SJSA1 (cell line): ENCODE data around the gene C20orf96. TPM values are rescaled to one million over a fixed set of nuclear protein-coding genes. Genes with fewer than 3 reads are reported as not detected.

Experiments used
- DNase-seq, 2 experiments: peaks; one replicate each; pipeline ENCODE4 v3.0.0-alpha.2; 2015 to 2020; ENCODE audit warnings: low spot score in 2 of 2, low read depth in 1 of 2
- H3K27ac ChIP-seq: fragments of 250-450 bp; sonication (Bioruptor Pico); 2 replicates; pipeline ENCODE4 v1.5.1; 2020; ENCODE audit warnings: mild to moderate bottlenecking, moderate library complexity
- H3K27me3 ChIP-seq: fragments of 250-450 bp; sonication (Bioruptor Pico); replicated peaks from 2 replicates; pipeline ENCODE4 v1.5.1; 2020; ENCODE audit warnings: mild to moderate bottlenecking, moderate library complexity
- H3K36me3 ChIP-seq: fragments of 250-450 bp; sonication (Bioruptor Pico); 2 replicates; pipeline ENCODE4 v1.5.1; 2020; ENCODE audit warnings: mild to moderate bottlenecking
- H3K4me1 ChIP-seq: fragments of 250-450 bp; sonication (Bioruptor Pico); replicated peaks from 2 replicates; pipeline ENCODE4 v1.6.1; 2021; ENCODE audit warnings: mild to moderate bottlenecking
- H3K4me3 ChIP-seq: fragments of 250-450 bp; sonication (Bioruptor Pico); 2 replicates; pipeline ENCODE4 v1.5.1; 2020; ENCODE audit warnings: mild to moderate bottlenecking
- H3K9me3 ChIP-seq: fragments of 250-450 bp; sonication (Bioruptor Pico); replicated peaks from 2 replicates; pipeline ENCODE4 v1.5.1; 2020; ENCODE audit warnings: mild to moderate bottlenecking
- total RNA-seq: library from RNA; depleted of rRNA; stranded (reverse); fragments of >200 nt; shearing (Covaris generic); gene quantifications from 2 replicates; pipeline ENCODE4 v1.2.3, GENCODE V29; 2014

Gene C20orf96
- total RNA-seq, 1 experiment from 2014 or later: 0.58 TPM

DNA sequence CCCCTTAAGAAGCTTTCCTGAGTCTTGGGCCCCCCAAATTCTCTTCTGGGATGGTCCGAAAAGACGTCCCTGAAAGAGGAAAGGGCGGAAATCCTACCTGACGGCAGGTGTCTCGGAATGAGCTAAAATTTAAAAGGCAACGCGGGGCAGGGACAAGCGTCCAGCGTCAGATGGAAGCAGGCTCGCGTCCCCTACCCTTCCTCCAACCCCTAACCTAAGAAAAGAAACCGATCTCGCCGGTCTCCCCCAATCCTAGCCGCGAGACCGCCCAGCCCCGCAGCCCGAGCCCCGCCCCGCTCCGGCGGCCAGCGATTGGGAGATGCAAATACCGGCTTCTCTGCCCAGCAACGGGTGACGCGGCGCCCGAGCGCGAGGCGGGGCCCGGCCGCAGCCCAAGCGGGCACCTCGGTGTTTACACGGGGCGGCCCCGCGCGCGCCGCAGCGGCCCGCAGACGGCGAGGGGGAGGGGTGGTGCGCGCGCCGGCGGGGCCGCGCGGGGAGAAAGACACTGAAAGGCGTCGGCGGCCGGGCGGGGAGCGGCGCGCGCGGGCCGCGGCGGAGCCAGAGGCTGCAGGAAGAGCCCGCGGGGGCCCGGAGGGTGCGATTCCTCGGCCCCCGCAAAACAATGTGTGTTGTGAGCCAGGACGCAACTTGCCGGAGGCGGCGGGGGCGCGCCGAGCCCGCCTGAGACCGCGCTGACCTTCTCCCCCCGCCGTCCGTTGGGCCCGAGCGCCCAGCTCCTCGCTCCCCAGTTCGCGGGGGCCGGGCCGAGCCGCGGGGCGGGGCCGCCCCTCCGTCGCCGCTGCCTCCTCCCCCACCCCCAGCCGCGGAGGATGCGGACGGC is 34.7 kb upstream of the C20orf96 start, which contains the start of gene SOX12:
SOX12 (plus strand) TSS at position 508 of the 844 bp plus-strand sequence. CDS start 373 bp downstream, outside the sequence.
- Histone ChIP-seq H3K27me3 (no peaks in the 10 kb centered on the region), H3K9me3 (no peaks in the 10 kb centered on the region; the same call in 1 of the 2 replicates), H3K4me1 (peaks cover 35% of the 10 kb centered on the region), H3K27ac (peak within 1 kb of the TSS; percentile 73), H3K4me3 (peak within 1 kb of the TSS; percentile 83), H3K36me3 (peaks cover 14% of the 10 kb centered on the region)
- peak; percentile 82 to 95 for DNase-seq

DNA sequence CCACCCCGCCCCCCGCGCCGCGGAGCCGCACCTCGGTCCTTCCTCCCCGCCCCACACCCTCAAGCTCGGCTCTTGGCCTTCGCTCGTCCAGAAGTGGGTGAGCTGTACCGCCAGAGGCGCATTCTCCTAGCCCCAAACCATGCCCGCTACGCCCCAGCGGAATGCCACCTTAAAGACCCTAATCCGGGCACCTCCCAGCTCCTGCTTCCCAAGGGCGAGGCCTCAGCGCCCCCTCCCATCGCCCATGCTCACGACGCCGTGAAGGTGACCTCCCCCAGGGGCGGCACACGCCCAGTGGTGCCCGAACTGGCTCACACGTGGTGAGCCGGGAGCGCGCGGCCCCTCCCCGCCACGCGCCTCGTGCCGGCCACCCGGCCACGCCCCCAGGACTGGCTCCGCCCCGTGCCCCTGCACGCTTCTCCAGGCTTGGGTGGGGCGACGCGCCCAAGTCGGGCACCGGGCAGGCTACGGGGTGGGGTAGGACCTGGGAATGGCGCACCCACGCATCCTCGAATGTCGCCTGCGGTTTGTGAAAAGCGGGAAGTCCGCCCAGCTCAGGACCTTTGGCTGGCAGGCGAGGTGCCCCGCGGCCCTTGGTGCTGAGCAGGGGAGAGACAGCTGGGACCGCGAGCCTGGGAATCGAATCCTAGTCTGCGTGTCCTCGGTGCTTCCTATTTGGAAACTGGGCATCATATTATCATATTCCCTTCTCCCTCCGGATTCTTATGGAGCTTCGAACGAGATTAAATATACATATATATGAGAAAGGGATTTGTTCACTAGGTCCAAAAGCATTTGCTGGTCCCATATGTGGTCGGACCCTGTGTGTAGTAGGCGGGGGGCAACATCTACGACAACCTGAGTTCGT is 33.9 kb upstream of the C20orf96 start:
- peaks cover 34% of the 10 kb centered on the region for H3K4me1 ChIP-seq
- no peaks in the 10 kb centered on the region for H3K27me3 ChIP-seq
- peak; percentile 87 to 94 for DNase-seq
- peaks cover 14% of the 10 kb centered on the region for H3K36me3 ChIP-seq
- no peaks in the 10 kb centered on the region; the same call in 1 of the 2 replicates for H3K9me3 ChIP-seq
- peak overlapping the region; percentile 83 for H3K4me3 ChIP-seq
- no peak overlapping the region; the same call in 1 of the 2 replicates for H3K27ac ChIP-seq

DNA sequence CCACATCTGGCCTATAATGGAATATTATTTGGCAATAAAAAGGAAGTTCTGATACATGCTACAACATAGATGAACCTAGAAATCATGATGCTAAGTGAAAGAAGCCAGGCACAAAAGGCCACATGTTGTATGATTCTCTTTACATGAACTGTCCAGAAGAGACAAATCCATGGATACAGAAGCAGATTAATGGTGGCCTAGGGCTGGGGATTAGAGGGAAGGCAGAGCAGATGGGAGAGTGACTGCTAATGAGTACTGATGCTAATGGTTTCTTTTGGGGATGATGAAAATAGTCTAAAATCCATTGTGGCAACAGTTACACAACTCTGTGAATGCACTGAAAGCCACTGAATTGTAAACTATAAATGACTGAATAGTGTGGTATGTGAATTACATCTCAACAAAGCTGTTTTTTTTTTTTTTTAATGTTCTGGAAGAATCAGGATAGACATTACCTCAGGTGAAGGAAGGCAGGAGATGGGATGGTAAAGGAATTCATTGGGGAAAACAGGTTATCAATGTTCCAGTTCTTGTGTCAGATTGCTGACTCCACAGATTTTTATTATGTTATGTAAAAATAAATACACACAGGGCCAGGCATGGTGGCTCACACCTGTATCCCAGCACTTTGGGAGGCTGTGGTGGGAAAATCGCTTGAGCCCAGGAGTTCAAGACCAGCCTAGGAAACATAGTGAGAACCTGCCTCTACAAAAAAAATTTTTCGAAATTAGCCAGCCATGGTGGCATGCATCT is 25.9 kb upstream of the C20orf96 start:
- H3K4me3 ChIP-seq: no peak overlapping the region
- H3K27me3 ChIP-seq: no peaks in the 10 kb centered on the region
- H3K27ac ChIP-seq: no peak overlapping the region
- H3K4me1 ChIP-seq: peaks cover 13% of the 10 kb centered on the region
- H3K36me3 ChIP-seq: no peaks in the 10 kb centered on the region
- H3K9me3 ChIP-seq: no peaks in the 10 kb centered on the region
- no peak for DNase-seq

DNA sequence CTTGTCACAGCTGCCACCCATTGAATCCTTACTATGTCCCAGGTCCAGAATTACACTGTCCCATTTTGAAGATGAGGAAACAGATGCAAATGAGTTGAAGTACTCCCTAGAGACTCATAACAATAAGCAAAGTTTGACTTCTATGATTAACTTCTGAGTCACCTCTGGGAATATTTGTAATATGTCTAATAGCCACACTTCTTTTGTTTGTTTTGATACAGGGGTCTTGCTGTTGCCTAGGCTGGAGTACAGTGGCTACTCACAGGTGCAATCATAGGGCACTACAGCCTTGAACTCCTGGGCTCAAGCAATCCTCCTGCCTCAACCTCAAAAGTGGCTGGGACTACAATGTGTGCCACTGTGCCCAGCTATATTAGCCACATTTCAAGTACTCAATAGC is 23.4 kb upstream of the C20orf96 start:
- peaks cover 26% of the 10 kb centered on the region for H3K4me1 ChIP-seq
- H3K4me3 ChIP-seq: no peak overlapping the region
- no peaks in the 10 kb centered on the region for H3K36me3 ChIP-seq
- no peaks in the 10 kb centered on the region for H3K27me3 ChIP-seq
- peak in 1 of 2 experiments; percentile 39 for DNase-seq
- no peak overlapping the region for H3K27ac ChIP-seq
- no peaks in the 10 kb centered on the region for H3K9me3 ChIP-seq

DNA sequence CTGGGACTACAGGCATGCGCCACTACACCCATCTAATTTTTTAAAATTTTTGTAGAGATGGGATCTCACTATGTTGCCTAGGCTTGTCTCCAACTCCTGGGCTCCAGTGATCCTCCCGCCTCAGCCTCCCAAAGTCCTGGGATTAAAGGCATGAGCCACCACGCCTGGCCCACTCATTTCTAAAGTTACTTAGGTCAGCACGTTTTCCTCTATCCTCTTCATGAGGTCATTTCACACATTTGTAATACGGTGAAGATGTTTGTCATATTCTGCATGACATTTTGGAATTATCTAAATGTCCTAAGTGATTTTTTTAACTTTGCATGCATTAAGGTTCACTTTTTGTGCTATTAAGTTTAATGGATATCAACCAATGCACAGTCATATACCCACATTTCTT is 22.9 kb upstream of the C20orf96 start:
- Histone ChIP-seq H3K4me1 (peaks cover 26% of the 10 kb centered on the region), H3K4me3 (no peak overlapping the region), H3K27me3 (no peaks in the 10 kb centered on the region), H3K9me3 (no peaks in the 10 kb centered on the region), H3K36me3 (no peaks in the 10 kb centered on the region), H3K27ac (no peak overlapping the region)
- DNase-seq: no peak

DNA sequence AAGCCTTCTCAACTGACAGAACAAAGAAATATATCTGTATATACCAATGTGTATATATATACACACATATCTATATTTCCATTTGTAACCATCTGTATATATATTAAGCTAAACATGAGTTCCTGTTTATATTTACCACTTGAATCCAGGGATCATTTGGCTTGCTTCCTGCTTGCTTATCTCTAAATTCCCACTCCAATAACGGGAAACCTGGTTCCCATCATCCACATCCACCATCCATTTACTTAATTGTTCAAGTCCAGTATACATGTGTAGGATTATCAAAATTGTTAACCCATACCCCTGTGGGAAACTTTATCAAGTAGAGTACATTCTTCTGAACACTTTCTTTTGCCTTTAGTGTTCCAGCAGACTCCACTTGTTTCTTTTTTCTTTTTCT is 22.3 kb upstream of the C20orf96 start:
- no peak for DNase-seq
- H3K27ac ChIP-seq: no peak overlapping the region
- no peaks in the 10 kb centered on the region for H3K36me3 ChIP-seq
- H3K4me1 ChIP-seq: peaks cover 26% of the 10 kb centered on the region
- no peaks in the 10 kb centered on the region for H3K9me3 ChIP-seq
- no peak overlapping the region for H3K4me3 ChIP-seq
- H3K27me3 ChIP-seq: no peaks in the 10 kb centered on the region

DNA sequence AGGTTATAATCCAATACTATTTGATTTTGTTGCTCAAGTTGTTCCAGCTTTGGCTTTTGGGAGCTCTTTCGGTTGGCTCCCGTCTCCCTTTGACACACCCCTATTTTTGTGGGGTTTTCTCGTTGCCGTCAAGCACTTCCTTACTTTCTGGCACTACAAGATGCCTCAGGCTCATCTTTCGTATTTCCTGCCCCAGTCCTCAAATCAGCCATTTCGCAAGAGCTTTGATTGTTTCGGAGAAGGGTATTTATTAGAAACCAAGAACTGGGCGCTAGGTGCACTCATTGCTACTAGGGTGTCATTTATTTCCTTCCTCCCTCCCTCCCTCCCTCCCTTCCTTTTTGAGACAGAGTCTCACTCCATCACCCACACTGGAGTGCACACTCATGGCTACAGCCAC is 21.5 kb upstream of the C20orf96 start:
- H3K36me3 ChIP-seq: no peaks in the 10 kb centered on the region
- no peaks in the 10 kb centered on the region for H3K27me3 ChIP-seq
- DNase-seq: no peak
- H3K4me3 ChIP-seq: no peak overlapping the region
- no peak overlapping the region for H3K27ac ChIP-seq
- peaks cover 26% of the 10 kb centered on the region for H3K4me1 ChIP-seq
- no peaks in the 10 kb centered on the region for H3K9me3 ChIP-seq

DNA sequence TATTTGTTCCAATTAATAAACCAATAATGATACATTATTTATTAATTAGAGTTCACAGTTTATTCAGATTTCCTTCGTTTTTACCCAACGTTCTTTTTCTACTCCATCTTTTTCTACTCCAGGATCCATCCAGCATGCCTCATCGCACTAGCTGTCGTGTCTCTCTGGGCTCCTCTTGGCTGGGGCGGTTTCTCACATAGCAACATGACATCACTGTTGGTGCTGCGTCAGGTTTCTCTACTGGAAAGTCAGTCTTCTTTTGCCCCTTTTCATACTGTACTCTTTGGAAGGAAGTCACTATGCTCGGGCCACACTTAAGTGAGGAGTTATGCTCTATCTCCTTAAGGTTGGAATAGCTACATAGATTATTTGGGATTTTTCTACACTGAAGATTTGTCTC is 21.1 kb upstream of the C20orf96 start:
- Histone ChIP-seq H3K9me3 (no peaks in the 10 kb centered on the region), H3K4me1 (peaks cover 26% of the 10 kb centered on the region), H3K36me3 (no peaks in the 10 kb centered on the region), H3K4me3 (no peak overlapping the region), H3K27me3 (no peaks in the 10 kb centered on the region), H3K27ac (no peak overlapping the region)
- no peak for DNase-seq

DNA sequence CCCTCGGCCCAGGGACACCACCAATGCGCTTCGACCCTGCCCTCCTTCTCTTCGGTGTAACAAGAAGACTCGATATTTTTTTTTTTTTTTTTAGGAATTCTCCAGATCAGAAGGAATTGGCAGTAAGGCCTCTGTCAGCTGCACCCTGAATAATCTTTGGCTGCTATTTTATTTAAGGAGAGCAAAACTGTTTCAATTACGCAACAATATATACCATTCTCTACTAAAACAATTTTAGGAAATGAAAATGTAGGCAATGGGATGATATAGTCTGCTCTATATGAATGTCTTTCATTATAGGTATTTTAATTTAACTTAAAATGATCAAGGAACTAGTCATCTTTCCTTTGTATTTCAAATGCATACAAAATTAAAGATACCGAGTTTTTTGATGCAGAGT is 20.1 kb upstream of the C20orf96 start:
- no peak overlapping the region for H3K27ac ChIP-seq
- DNase-seq: no peak
- peaks cover 23% of the 10 kb centered on the region for H3K4me1 ChIP-seq
- H3K4me3 ChIP-seq: no peak overlapping the region; the same call in 1 of the 2 replicates
- H3K27me3 ChIP-seq: no peaks in the 10 kb centered on the region
- no peaks in the 10 kb centered on the region for H3K36me3 ChIP-seq
- H3K9me3 ChIP-seq: no peaks in the 10 kb centered on the region

DNA sequence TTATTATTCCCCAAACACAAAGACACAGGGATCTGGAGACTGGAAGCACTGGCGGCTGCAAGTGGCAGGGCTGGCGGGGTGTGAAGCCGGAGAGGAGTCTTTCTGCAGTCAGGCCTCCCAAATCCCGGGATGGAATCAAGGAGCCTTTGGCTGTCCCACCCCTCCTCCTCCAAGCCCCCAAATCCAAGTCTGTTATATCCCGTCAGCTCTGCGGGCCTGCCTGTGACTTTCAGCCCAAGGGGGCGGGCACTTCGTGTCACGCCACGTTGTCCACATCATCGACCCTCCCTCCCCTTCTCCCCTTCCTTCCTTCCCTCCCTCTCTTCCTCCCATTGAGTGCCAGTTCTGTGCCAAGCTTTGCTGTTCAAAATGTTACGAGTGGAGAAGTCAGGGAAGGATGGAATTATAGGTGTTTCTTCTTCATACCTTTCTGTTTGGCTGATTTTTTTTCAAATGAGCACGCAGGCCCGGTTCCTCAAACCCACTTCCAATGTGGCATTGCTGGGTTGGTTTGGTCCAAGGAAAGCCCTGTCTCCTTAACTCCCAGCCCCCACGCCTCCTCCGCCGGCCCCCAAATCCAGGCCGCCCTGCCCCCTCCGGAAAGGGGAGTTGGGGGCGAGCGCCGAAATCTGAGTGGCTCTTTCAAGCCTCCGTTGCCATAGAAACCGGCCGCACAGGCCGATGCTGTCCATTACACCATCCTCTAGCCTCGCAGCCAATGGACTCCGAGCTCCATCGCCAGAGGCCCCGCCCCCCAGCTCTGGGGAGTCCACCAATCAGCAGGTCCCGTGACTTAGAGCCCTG is 19.5 kb upstream of the C20orf96 start:
- peak overlapping the region; percentile 93 for H3K27ac ChIP-seq
- peak; percentile 78 to 96 for DNase-seq
- peak overlapping the region; percentile 36 for H3K4me3 ChIP-seq
- no peaks in the 10 kb centered on the region for H3K27me3 ChIP-seq
- no peaks in the 10 kb centered on the region for H3K9me3 ChIP-seq
- peaks cover 23% of the 10 kb centered on the region for H3K4me1 ChIP-seq
- H3K36me3 ChIP-seq: no peaks in the 10 kb centered on the region

DNA sequence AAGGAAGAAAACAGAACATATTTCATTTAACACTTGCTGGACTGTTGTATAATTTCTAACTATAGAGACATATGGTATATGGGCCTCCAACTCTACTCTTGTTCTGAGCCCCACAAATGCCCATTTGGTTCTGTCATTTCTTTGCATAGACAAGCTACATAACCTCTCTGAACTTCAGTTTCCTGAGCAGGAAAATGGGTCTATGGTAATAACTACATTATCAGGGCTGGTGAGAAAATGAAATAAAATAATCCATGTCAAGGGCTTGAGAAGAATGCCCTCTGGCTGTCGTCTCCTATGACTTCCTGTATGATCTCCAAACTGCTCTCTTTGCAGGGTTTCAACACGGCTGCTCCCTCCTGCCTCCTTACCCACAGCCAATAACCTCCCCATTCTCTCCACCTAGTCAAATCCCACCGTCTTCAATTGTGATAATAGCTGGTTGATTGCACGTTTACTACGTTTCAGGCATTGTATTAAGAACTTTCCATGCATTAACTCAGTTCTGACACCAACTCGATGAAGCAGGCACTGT is 18.8 kb upstream of the C20orf96 start:
- Histone ChIP-seq H3K27ac (peak overlapping the region; percentile 93), H3K9me3 (no peaks in the 10 kb centered on the region), H3K4me1 (peaks cover 23% of the 10 kb centered on the region), H3K4me3 (peak overlapping the region; percentile 36), H3K36me3 (no peaks in the 10 kb centered on the region), H3K27me3 (no peaks in the 10 kb centered on the region)
- peak in 1 of 2 experiments; percentile 18 for DNase-seq

DNA sequence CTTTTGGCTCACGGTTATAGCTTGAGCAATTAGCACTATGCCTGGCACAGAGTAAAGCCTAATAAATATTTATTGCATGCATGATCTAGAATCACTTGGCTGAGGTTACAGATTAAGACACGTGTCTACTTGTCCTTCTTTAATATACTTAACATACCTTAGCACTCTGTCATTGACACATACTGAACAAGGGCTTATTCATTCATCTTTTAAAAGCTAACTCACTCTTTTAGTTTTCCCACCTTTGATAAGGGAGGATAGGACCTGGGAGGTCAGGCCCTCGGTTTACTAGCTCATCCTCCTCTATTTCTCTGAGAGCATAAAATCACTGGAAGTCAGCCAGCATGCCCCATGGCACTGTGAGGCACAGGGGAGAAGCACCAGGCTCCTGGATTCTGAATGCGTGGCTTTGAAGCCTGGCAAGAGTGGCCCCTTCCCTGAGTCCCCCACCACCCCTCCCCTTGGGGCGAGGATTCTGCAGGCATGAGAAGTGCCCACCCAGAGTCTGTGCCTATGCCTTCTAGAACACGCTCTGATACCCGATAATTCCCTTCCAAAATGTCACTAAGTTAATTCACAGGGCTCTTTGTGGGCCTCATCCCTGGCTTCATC is 18.0 kb upstream of the C20orf96 start:
- H3K27ac ChIP-seq: no peak overlapping the region
- no peaks in the 10 kb centered on the region for H3K27me3 ChIP-seq
- no peaks in the 10 kb centered on the region for H3K9me3 ChIP-seq
- H3K4me1 ChIP-seq: peaks cover 15% of the 10 kb centered on the region
- no peaks in the 10 kb centered on the region for H3K36me3 ChIP-seq
- DNase-seq: no peak
- no peak overlapping the region for H3K4me3 ChIP-seq
